Peyer's patch (tissue), 4 donors: Measurements from ENCODE around the gene WIPF1.

Source experiments
- CTCF ChIP-seq, 6 experiments: fragments of 450-650 bp in 4 of 6; fragments of 200-600 bp in 2 of 6; sonication (generic) in 1 of 6; IDR thresholded peaks; one replicate each; pipeline ENCODE4 v1.5.1; 2017 to 2019; ENCODE audit warnings: antibody characterized with exemption in 6 of 6, mild to moderate bottlenecking in 3 of 6, moderate library complexity in 1 of 6
- POLR2A ChIP-seq, 2 donors: fragments of 450-650 bp; IDR thresholded peaks; one replicate each; pipeline ENCODE4 v1.5.1; 2017; ENCODE audit warnings: antibody characterized with exemption in 2 of 2, mild to moderate bottlenecking in 2 of 2, moderate library complexity in 2 of 2

- TF ChIP-seq CTCF (IDR thresholded peaks at IDR 0.05) (no peak), POLR2A (IDR thresholded peaks at IDR 0.05) (no peak)
These were observed 25.8 kb downstream of the WIPF1 start for GRCh38 chr2:174571669-174572323.
